ENCODE measurements around the gene LIPC. TPM values are rescaled to one million over a fixed set of nuclear protein-coding genes. Genes with fewer than 3 reads are reported as not detected.

The LIPC gene
- total and polyA plus RNA-seq, 7 experiments from 2014 or later: 0.46 to 5.1 (median 0.77) TPM

- intact Hi-C loops (cut with micrococcal nuclease): no loop called here
- no peak overlapping the region for H3K27ac Mint-ChIP-seq
Measured at GRCh38 chr15:58420579-58421043, 11.2 kb upstream of the LIPC start.

GRCh38 chr15:58423205-58423604 lies 8.6 kb upstream of the LIPC start:
- Mint-ChIP-seq H3K9me3 (peaks cover 0 to 2% (median 0%) of the 10 kb centered on the region in 11 donors), H3K4me3 (no peak overlapping the region), H3K27me3 (no peaks in the 10 kb centered on the region), H3K36me3 (peaks cover 0 to 13% (median 0%) of the 10 kb centered on the region in 5 donors), H3K4me1 (peaks cover 0 to 19% (median 0%) of the 10 kb centered on the region in 7 donors), H3K27ac (no peak overlapping the region)
- H3K36me3 ChIP-seq (ENCODE audit: control insufficient read depth in 2 of 3, insufficient read depth in 3 of 3, low read length in 3 of 3): no peaks in the 10 kb centered on the region
- no peaks in the 10 kb centered on the region for H3K27me3 ChIP-seq (ENCODE audit: control insufficient read depth in 2 of 2, insufficient read depth in 2 of 2, low read length in 2 of 2)
- ChIA-PET POLR2A (no interaction called here), CTCF (no interaction called here)
- H3K4me3 ChIP-seq (ENCODE audit: low read length): no peak overlapping the region
- no peaks in the 10 kb centered on the region for H3K4me1 ChIP-seq (ENCODE audit: control insufficient read depth in 2 of 2, insufficient read depth in 2 of 2, low read length in 2 of 2)
- no peak overlapping the region for H3K27ac ChIP-seq (ENCODE audit: low read depth, low read length)
- DNase-seq: no peak
- intact Hi-C loops (cut with micrococcal nuclease): no loop called here
- no peaks in the 10 kb centered on the region for H3K9me3 ChIP-seq (ENCODE audit: control insufficient read depth in 2 of 3, low read length in 3 of 3)
- ATAC-seq: no peak

More at GRCh38 chr15:58420579-58421043, 11.2 kb upstream of the LIPC start:
- ATAC-seq: no peak
- Histone ChIP-seq H3K27me3 (ENCODE audit: control insufficient read depth in 2 of 2, insufficient read depth in 2 of 2, low read length in 2 of 2) (no peaks in the 10 kb centered on the region), H3K9me3 (ENCODE audit: control insufficient read depth in 2 of 3, low read length in 3 of 3) (no peaks in the 10 kb centered on the region), H3K4me3 (ENCODE audit: low read length) (no peak overlapping the region), H3K4me1 (ENCODE audit: control insufficient read depth in 2 of 2, insufficient read depth in 2 of 2, low read length in 2 of 2) (no peaks in the 10 kb centered on the region), H3K27ac (ENCODE audit: low read depth, low read length) (no peak overlapping the region), H3K36me3 (ENCODE audit: control insufficient read depth in 2 of 3, insufficient read depth in 3 of 3, low read length in 3 of 3) (no peaks in the 10 kb centered on the region)
- CTCF ChIA-PET: no interaction called here
- H3K9me3 Mint-ChIP-seq: peaks cover 0 to 8% (median 4%) of the 10 kb centered on the region in 11 donors
- no peak overlapping the region for H3K4me3 Mint-ChIP-seq
- POLR2A ChIA-PET: no interaction called here
- H3K36me3 Mint-ChIP-seq: peaks cover 0 to 20% (median 4%) of the 10 kb centered on the region in 5 donors
- H3K27me3 Mint-ChIP-seq: no peaks in the 10 kb centered on the region
- peaks cover 0 to 19% (median 0%) of the 10 kb centered on the region in 7 donors for H3K4me1 Mint-ChIP-seq
- DNase-seq: no peak

GRCh38 chr15:58423831-58424608 lies 7.8 kb upstream of the LIPC start:
- CTCF ChIA-PET: no interaction called here
- no peak for DNase-seq
- Histone ChIP-seq H3K4me1 (ENCODE audit: control insufficient read depth in 2 of 2, insufficient read depth in 2 of 2, low read length in 2 of 2) (no peaks in the 10 kb centered on the region), H3K9me3 (ENCODE audit: control insufficient read depth in 2 of 3, low read length in 3 of 3) (no peaks in the 10 kb centered on the region), H3K4me3 (ENCODE audit: low read length) (no peak overlapping the region), H3K27me3 (ENCODE audit: control insufficient read depth in 2 of 2, insufficient read depth in 2 of 2, low read length in 2 of 2) (no peaks in the 10 kb centered on the region), H3K27ac (ENCODE audit: low read depth, low read length) (no peak overlapping the region), H3K36me3 (ENCODE audit: control insufficient read depth in 2 of 3, insufficient read depth in 3 of 3, low read length in 3 of 3) (no peaks in the 10 kb centered on the region)
- peaks cover 0 to 19% (median 0%) of the 10 kb centered on the region in 7 donors for H3K4me1 Mint-ChIP-seq
- peaks cover 0 to 2% (median 0%) of the 10 kb centered on the region in 11 donors for H3K9me3 Mint-ChIP-seq
- no peaks in the 10 kb centered on the region for H3K27me3 Mint-ChIP-seq
- H3K4me3 Mint-ChIP-seq: no peak overlapping the region
- H3K36me3 Mint-ChIP-seq: peaks cover 0 to 15% (median 0%) of the 10 kb centered on the region in 5 donors
- intact Hi-C loops (cut with micrococcal nuclease): no loop called here
- H3K27ac Mint-ChIP-seq: no peak overlapping the region
- POLR2A ChIA-PET: no interaction called here
- no peak for ATAC-seq

GRCh38 chr15:58424722-58425121 lies 7.1 kb upstream of the LIPC start:
- H3K4me1 Mint-ChIP-seq: peaks cover 0 to 19% (median 0%) of the 10 kb centered on the region in 7 donors
- DNase-seq (no peak), ATAC-seq (no peak)
- Histone ChIP-seq H3K27ac (ENCODE audit: low read depth, low read length) (no peak overlapping the region), H3K4me1 (ENCODE audit: control insufficient read depth in 2 of 2, insufficient read depth in 2 of 2, low read length in 2 of 2) (no peaks in the 10 kb centered on the region), H3K4me3 (ENCODE audit: low read length) (no peak overlapping the region), H3K27me3 (ENCODE audit: control insufficient read depth in 2 of 2, insufficient read depth in 2 of 2, low read length in 2 of 2) (no peaks in the 10 kb centered on the region), H3K36me3 (ENCODE audit: control insufficient read depth in 2 of 3, insufficient read depth in 3 of 3, low read length in 3 of 3) (no peaks in the 10 kb centered on the region), H3K9me3 (ENCODE audit: control insufficient read depth in 2 of 3, low read length in 3 of 3) (no peaks in the 10 kb centered on the region)
- no peak overlapping the region for H3K27ac Mint-ChIP-seq
- CTCF ChIA-PET: no interaction called here
- no peaks in the 10 kb centered on the region for H3K27me3 Mint-ChIP-seq
- peaks cover 0 to 2% (median 0%) of the 10 kb centered on the region in 11 donors for H3K9me3 Mint-ChIP-seq
- no peak overlapping the region for H3K4me3 Mint-ChIP-seq
- intact Hi-C loops (cut with micrococcal nuclease): no loop called here
- POLR2A ChIA-PET: no interaction called here
- H3K36me3 Mint-ChIP-seq: peaks cover 0 to 16% (median 0%) of the 10 kb centered on the region in 5 donors

- H3K4me3 ChIP-seq (ENCODE audit: low read length): no peak overlapping the region
- Mint-ChIP-seq H3K9me3 (peaks cover 0 to 1% (median 0%) of the 10 kb centered on the region in 11 donors), H3K27me3 (no peaks in the 10 kb centered on the region), H3K27ac (no peak overlapping the region), H3K36me3 (peaks cover 0 to 15% (median 0%) of the 10 kb centered on the region in 5 donors), H3K4me3 (no peak overlapping the region), H3K4me1 (peaks cover 0 to 17% (median 0%) of the 10 kb centered on the region in 7 donors)
- intact Hi-C loops (cut with micrococcal nuclease): no loop called here
- H3K27me3 ChIP-seq (ENCODE audit: control insufficient read depth in 2 of 2, insufficient read depth in 2 of 2, low read length in 2 of 2): no peaks in the 10 kb centered on the region
- DNase-seq (no peak), ATAC-seq (no peak)
- no peak overlapping the region for H3K27ac ChIP-seq (ENCODE audit: low read depth, low read length)
- ChIA-PET CTCF (no interaction called here), POLR2A (no interaction called here)
- H3K36me3 ChIP-seq (ENCODE audit: control insufficient read depth in 2 of 3, insufficient read depth in 3 of 3, low read length in 3 of 3): no peaks in the 10 kb centered on the region
- no peaks in the 10 kb centered on the region for H3K9me3 ChIP-seq (ENCODE audit: control insufficient read depth in 2 of 3, low read length in 3 of 3)
- H3K4me1 ChIP-seq (ENCODE audit: control insufficient read depth in 2 of 2, insufficient read depth in 2 of 2, low read length in 2 of 2): no peaks in the 10 kb centered on the region
Measured at GRCh38 chr15:58425185-58425584, 6.6 kb upstream of the LIPC start.

- DNase-seq: no peak
- Mint-ChIP-seq H3K4me3 (no peak overlapping the region), H3K27me3 (no peaks in the 10 kb centered on the region), H3K9me3 (peaks cover 0 to 4% (median 0%) of the 10 kb centered on the region in 11 donors), H3K27ac (no peak overlapping the region), H3K36me3 (peaks cover 0 to 15% (median 0%) of the 10 kb centered on the region in 5 donors), H3K4me1 (peaks cover 0 to 11% (median 0%) of the 10 kb centered on the region in 7 donors)
- Histone ChIP-seq H3K27ac (ENCODE audit: low read depth, low read length) (no peak overlapping the region), H3K9me3 (ENCODE audit: control insufficient read depth in 2 of 3, low read length in 3 of 3) (no peaks in the 10 kb centered on the region), H3K36me3 (ENCODE audit: control insufficient read depth in 2 of 3, insufficient read depth in 3 of 3, low read length in 3 of 3) (no peaks in the 10 kb centered on the region), H3K4me3 (ENCODE audit: low read length) (no peak overlapping the region), H3K27me3 (ENCODE audit: control insufficient read depth in 2 of 2, insufficient read depth in 2 of 2, low read length in 2 of 2) (no peaks in the 10 kb centered on the region), H3K4me1 (ENCODE audit: control insufficient read depth in 2 of 2, insufficient read depth in 2 of 2, low read length in 2 of 2) (no peaks in the 10 kb centered on the region)
- no peak for ATAC-seq
- intact Hi-C loops (cut with micrococcal nuclease): no loop called here
- ChIA-PET CTCF (no interaction called here), POLR2A (no interaction called here)
Measured at GRCh38 chr15:58425834-58426233, 6.0 kb upstream of the LIPC start.

GRCh38 chr15:58426501-58426900 lies 5.3 kb upstream of the LIPC start:
- intact Hi-C loops (cut with micrococcal nuclease): no loop called here
- ChIA-PET CTCF (no interaction called here), POLR2A (no interaction called here)
- Histone ChIP-seq H3K4me3 (ENCODE audit: low read length) (no peak overlapping the region), H3K36me3 (ENCODE audit: control insufficient read depth in 2 of 3, insufficient read depth in 3 of 3, low read length in 3 of 3) (no peaks in the 10 kb centered on the region), H3K27ac (ENCODE audit: low read depth, low read length) (no peak overlapping the region), H3K9me3 (ENCODE audit: control insufficient read depth in 2 of 3, low read length in 3 of 3) (no peaks in the 10 kb centered on the region), H3K27me3 (ENCODE audit: control insufficient read depth in 2 of 2, insufficient read depth in 2 of 2, low read length in 2 of 2) (no peaks in the 10 kb centered on the region), H3K4me1 (ENCODE audit: control insufficient read depth in 2 of 2, insufficient read depth in 2 of 2, low read length in 2 of 2) (no peaks in the 10 kb centered on the region)
- Mint-ChIP-seq H3K9me3 (peaks cover 0 to 4% (median 0%) of the 10 kb centered on the region in 11 donors), H3K4me3 (no peak overlapping the region), H3K36me3 (peaks cover 0 to 17% (median 0%) of the 10 kb centered on the region in 5 donors), H3K27ac (no peak overlapping the region), H3K27me3 (no peaks in the 10 kb centered on the region), H3K4me1 (peaks cover 0 to 6% (median 0%) of the 10 kb centered on the region in 7 donors)
- no peak for ATAC-seq
- no peak for DNase-seq

All from naive thymus-derived CD4-positive, alpha-beta T cell (primary cell).